OCI-LY3 (cell line): Measurements from ENCODE around the gene TTLL11.
A peak's percentile ranks its signal among the peaks of the same experiment; 100 is the strongest.

ENCODE experiments used
- H2AFZ ChIP-seq: fragments of 200-600, 300-600 bp; shearing (Covaris generic); 2 replicates; pipeline ENCODE4 v1.6.0; 2014; ENCODE audit warnings: antibody characterized with exemption, low read depth, low read length
- H3K27ac ChIP-seq: fragments of 200-600, 300-600 bp; sonication (generic); 2 replicates; pipeline ENCODE4 v1.5.1; 2014; ENCODE audit warnings: mild to moderate bottlenecking, low read length, moderate library complexity, mixed read lengths
- H3K27me3 ChIP-seq: fragments of 200-600, 300-600 bp; sonication (generic); 2 replicates; pipeline ENCODE4 v1.6.1; 2014; ENCODE audit warnings: low read depth, low read length, mixed read lengths
- H3K36me3 ChIP-seq: fragments of 200-600, 300-600 bp; sonication (generic); replicated peaks from 2 replicates; pipeline ENCODE3; 2014; ENCODE audit warnings: low read depth, low read length, mixed read lengths
- H3K4me1 ChIP-seq: fragments of 300-600, 200-600 bp; sonication (generic); 2 replicates; pipeline ENCODE4 v1.6.1; 2014; ENCODE audit warnings: low read length, mixed read lengths
- H3K4me2 ChIP-seq: fragments of 200-600, 300-600 bp; sonication (generic); 2 replicates; pipeline ENCODE4 v1.6.1; 2014; ENCODE audit warnings: low read length, mixed read lengths
- H3K4me3 ChIP-seq: fragments of 300-600, 200-600 bp; sonication (generic); 2 replicates; pipeline ENCODE4 v1.5.1; 2014; ENCODE audit warnings: antibody characterized with exemption, mild to moderate bottlenecking, low read length, moderate library complexity
- H3K79me2 ChIP-seq: fragments of 300-600, 200-600 bp; shearing (Covaris generic); 2 replicates; pipeline ENCODE4 v1.6.1; 2014; ENCODE audit warnings: mild to moderate bottlenecking, low read length, mixed read lengths
- H3K9ac ChIP-seq: fragments of 300-600, 200-600 bp; shearing (Covaris generic); 2 replicates; pipeline ENCODE4 v1.6.0; 2014; ENCODE audit warnings: mild to moderate bottlenecking, low read length, moderate library complexity
- H3K9me3 ChIP-seq: fragments of 200-600, 300-600 bp; shearing (Covaris generic); 2 replicates; pipeline ENCODE4 v1.6.1; 2014; ENCODE audit warnings: low read length, mixed read lengths; ENCODE audit not compliant: insufficient read depth
- H4K20me1 ChIP-seq: fragments of 200-600, 300-600 bp; sonication (generic); 2 replicates; pipeline ENCODE4 v1.6.1; 2016; ENCODE audit warnings: low read length, mixed read lengths; ENCODE audit not compliant: insufficient read depth
- EZH2phosphoT487 ChIP-seq: fragments of 200-600 bp; shearing (Covaris generic); IDR thresholded peaks from 2 replicates; pipeline ENCODE4 v1.6.1; 2018; ENCODE audit warnings: antibody characterized with exemption, mixed run types, low read depth
- TF ChIP-seq, protein P1 (sequence below): fragments of 200-600, 300-600 bp; sonication (generic); IDR thresholded peaks from 2 replicates; pipeline ENCODE4 v1.5.1; 2014; ENCODE audit warnings: antibody characterized with exemption, low read length, low read depth

TTLL11 gene

DNA sequence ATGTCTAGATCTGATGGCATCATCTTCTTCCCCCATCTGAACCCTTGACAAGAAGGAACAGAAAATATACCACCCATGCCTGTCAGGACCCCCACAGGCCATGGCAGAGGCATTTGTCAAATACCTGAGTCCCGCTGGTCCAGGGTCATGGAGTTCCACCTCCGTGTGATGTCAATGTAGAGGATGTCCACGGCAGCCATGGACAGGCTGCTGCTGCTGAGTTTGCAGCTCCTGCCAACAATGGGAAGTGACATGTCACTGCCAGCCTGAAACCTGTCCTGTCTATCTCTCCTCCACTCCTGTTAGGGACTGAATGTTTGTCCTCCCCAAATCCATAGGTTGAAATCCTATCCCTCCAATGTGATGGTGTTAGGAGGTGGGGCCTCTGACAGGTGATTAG is 232.9 kb downstream of the TTLL11 start:
- Histone ChIP-seq H3K4me2 (no peak overlapping the region), H3K36me3 (no peaks in the 10 kb centered on the region), H3K9me3 (no peaks in the 10 kb centered on the region), H3K4me3 (no peak overlapping the region), H3K27ac (no peak overlapping the region), H3K9ac (no peak overlapping the region), H3K79me2 (no peaks in the 10 kb centered on the region), H2AFZ (no peak overlapping the region), H3K4me1 (peaks cover 14% of the 10 kb centered on the region), H4K20me1 (no peaks in the 10 kb centered on the region), H3K27me3 (no peaks in the 10 kb centered on the region)
- no peak for TF ChIP-seq EZH2phosphoT487
- TF ChIP-seq, protein P1, sequence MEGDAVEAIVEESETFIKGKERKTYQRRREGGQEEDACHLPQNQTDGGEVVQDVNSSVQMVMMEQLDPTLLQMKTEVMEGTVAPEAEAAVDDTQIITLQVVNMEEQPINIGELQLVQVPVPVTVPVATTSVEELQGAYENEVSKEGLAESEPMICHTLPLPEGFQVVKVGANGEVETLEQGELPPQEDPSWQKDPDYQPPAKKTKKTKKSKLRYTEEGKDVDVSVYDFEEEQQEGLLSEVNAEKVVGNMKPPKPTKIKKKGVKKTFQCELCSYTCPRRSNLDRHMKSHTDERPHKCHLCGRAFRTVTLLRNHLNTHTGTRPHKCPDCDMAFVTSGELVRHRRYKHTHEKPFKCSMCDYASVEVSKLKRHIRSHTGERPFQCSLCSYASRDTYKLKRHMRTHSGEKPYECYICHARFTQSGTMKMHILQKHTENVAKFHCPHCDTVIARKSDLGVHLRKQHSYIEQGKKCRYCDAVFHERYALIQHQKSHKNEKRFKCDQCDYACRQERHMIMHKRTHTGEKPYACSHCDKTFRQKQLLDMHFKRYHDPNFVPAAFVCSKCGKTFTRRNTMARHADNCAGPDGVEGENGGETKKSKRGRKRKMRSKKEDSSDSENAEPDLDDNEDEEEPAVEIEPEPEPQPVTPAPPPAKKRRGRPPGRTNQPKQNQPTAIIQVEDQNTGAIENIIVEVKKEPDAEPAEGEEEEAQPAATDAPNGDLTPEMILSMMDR = no peak

DNA sequence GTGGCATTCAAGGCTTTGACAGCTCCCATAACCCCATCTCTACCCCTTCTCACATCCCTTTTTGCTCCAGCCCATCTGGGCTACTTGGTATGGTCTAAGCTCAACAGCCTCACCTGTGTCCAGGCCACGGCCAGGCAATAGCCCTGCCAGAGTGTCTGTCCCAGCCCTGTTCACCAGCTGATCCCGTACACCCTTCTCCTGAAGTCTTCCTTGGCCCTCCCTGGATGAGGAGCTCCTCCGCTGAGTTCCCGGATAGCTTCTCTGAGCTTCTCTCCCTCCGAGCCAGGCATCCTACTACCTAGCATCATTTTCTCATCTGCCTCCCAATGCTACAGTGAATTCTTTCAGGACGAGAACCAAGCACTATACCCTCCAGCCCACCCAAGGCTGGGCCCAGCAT is 233.5 kb downstream of the TTLL11 start:
- no peak overlapping the region for H3K4me3 ChIP-seq
- H3K36me3 ChIP-seq = no peaks in the 10 kb centered on the region
- no peak overlapping the region for H2AFZ ChIP-seq
- H4K20me1 ChIP-seq = no peaks in the 10 kb centered on the region
- TF ChIP-seq, protein P1 = no peak
- no peak for TF ChIP-seq EZH2phosphoT487
- H3K4me1 ChIP-seq = peaks cover 14% of the 10 kb centered on the region
- no peak overlapping the region for H3K9ac ChIP-seq
- no peaks in the 10 kb centered on the region for H3K79me2 ChIP-seq
- H3K4me2 ChIP-seq = peak overlapping the region; percentile 17
- H3K27me3 ChIP-seq = no peaks in the 10 kb centered on the region
- no peak overlapping the region for H3K27ac ChIP-seq
- H3K9me3 ChIP-seq = no peaks in the 10 kb centered on the region

DNA sequence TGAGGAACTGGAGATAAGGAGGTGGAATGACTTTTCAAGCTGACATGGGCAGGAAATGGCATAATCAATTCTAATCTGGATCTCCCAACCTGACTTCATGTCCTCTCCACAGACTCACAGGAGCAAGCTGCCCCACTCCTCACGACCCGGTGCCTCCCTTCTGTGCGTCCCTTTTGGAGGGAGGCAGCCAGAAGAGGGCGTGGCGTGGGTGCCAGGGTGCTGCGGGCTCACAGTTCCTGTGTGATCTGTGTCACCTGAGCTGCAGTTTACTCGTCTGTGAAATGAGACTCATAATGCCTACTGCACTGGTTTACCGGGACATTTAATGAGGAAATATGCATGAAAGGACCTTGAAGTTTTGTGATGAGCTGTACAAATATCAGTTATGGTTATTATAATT is 234.3 kb downstream of the TTLL11 start:
- no peak overlapping the region for H3K9ac ChIP-seq
- H3K4me3 ChIP-seq = no peak overlapping the region
- no peaks in the 10 kb centered on the region for H3K9me3 ChIP-seq
- no peaks in the 10 kb centered on the region for H3K79me2 ChIP-seq
- H3K27me3 ChIP-seq = no peaks in the 10 kb centered on the region
- no peaks in the 10 kb centered on the region for H4K20me1 ChIP-seq
- H3K27ac ChIP-seq = no peak overlapping the region
- peaks cover 14% of the 10 kb centered on the region for H3K4me1 ChIP-seq
- H2AFZ ChIP-seq = no peak overlapping the region
- H3K36me3 ChIP-seq = no peaks in the 10 kb centered on the region
- H3K4me2 ChIP-seq = peak overlapping the region; percentile 17; the same call in 1 of the 2 replicates
- TF ChIP-seq, protein P1 = peak; percentile 28; the same call in 1 of the 2 replicates
- no peak for TF ChIP-seq EZH2phosphoT487

DNA sequence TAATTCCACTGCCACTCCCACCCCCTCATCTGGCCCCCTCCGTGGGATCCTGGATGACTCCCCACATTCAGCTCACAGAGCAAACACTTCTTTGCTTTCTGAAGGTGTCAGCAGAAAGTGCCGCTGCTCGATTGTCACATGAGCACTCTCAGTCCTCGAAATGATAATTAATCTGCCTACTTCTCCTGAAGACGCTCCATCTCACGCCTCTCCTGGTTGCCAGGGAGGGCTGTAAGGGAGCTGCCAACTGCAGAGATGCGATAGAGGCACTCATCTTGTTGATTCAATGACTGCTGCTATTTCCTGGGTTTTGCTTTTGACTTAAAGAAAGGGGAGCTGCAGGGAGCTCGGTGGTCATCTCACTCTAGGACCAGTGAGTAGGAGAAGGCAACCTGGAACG is 235.2 kb downstream of the TTLL11 start:
- no peaks in the 10 kb centered on the region for H3K27me3 ChIP-seq
- no peak overlapping the region for H3K9ac ChIP-seq
- H2AFZ ChIP-seq = no peak overlapping the region
- H4K20me1 ChIP-seq = no peaks in the 10 kb centered on the region
- no peak overlapping the region for H3K4me2 ChIP-seq
- no peaks in the 10 kb centered on the region for H3K36me3 ChIP-seq
- no peak overlapping the region for H3K27ac ChIP-seq
- TF ChIP-seq EZH2phosphoT487 = no peak
- TF ChIP-seq, protein P1 = no peak
- H3K9me3 ChIP-seq = no peaks in the 10 kb centered on the region
- no peak overlapping the region for H3K4me3 ChIP-seq
- H3K79me2 ChIP-seq = no peaks in the 10 kb centered on the region
- peaks cover 14% of the 10 kb centered on the region for H3K4me1 ChIP-seq
